ENCODE data around the gene COL5A1. TPM values are rescaled to one million over a fixed set of nuclear protein-coding genes. Genes with fewer than 3 reads are reported as not detected.

COL5A1 gene
- total RNA-seq, 1 experiment from 2014 or later, result 9.5 TPM

DNA sequence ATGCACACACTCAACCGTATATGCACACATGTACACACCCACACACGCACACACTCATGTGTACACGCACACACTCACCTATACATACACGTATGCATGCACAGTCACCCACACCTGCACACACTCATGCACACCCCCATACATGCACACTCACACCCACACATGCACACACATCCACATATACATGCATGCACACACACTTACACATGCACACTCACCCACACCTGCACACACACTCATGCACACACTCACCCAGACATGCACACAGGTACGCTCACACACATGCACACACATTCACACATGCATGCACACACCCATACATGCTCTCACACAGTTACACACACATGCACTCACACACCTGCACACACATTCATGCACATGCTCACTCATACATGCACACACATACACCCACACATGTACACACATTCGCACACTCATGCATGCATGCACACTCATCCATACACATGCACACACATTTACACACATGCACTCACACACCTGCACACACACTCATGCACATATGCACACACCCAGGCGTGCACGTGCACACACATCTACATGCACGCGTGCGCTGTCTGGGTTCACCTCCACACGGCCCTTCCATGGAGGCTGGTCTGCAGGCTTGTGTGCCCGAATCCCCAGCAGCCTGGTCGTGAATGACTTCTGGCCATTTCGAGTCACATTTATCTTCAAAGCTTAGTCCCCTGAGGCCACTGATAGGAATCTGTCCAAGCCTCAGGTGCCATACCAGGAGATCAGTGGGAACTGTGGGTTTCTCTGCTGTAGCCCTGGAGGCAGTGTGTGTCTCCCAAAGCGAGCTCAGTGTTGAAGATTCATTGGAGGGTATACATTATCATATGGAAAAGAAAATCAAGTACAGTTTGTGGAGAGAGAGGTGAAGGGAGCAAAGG lies 103.0 kb downstream of the COL5A1 start:
- Histone ChIP-seq H3K4me2 (ENCODE audit: insufficient read depth, insufficient read length, low read length) (no peak overlapping the region), H3K79me1 (ENCODE audit: insufficient read depth, low read depth, low read length, poor library complexity, severe bottlenecking) (no peaks in the 10 kb centered on the region), H2AK5ac (ENCODE audit: insufficient read length, low read length) (no peak overlapping the region), H4K20me1 (ENCODE audit: control insufficient read depth, insufficient read depth, insufficient read length) (no peaks in the 10 kb centered on the region), H3K27ac (ENCODE audit: insufficient read length, low read depth, low read length) (no peak overlapping the region), H4K91ac (ENCODE audit: insufficient read length, low read depth, low read length) (no peak overlapping the region), H2BK120ac (ENCODE audit: low read depth, low read length, poor library complexity, severe bottlenecking) (no peak overlapping the region), H3K4ac (ENCODE audit: low read depth, low read length) (no peak overlapping the region), H2BK15ac (ENCODE audit: low read depth, low read length) (no peak overlapping the region), H3K27me3 (ENCODE audit: insufficient read depth, low read length) (no peaks in the 10 kb centered on the region), H2BK20ac (ENCODE audit: low read depth, low read length, poor library complexity, severe bottlenecking) (no peak overlapping the region), H3K9ac (ENCODE audit: extremely low read depth, insufficient read length, low read length) (no peak overlapping the region), H2AFZ (ENCODE audit: low read length) (no peak overlapping the region), H3K9me3 (ENCODE audit: control insufficient read depth, low read depth, low read length) (peaks cover 11% of the 10 kb centered on the region), H4K8ac (replicated peaks; ENCODE audit: insufficient read length, low read depth, low read length) (no peak overlapping the region), H2BK12ac (ENCODE audit: insufficient read length, low read depth, low read length) (no peak overlapping the region), H3K79me2 (ENCODE audit: insufficient read depth, low read length) (no peaks in the 10 kb centered on the region), H3K18ac (ENCODE audit: insufficient read length, low read depth, low read length) (no peak overlapping the region), H3K4me1 (ENCODE audit: insufficient read depth, low read length) (no peaks in the 10 kb centered on the region), H3K14ac (ENCODE audit: insufficient read depth, low read length) (no peak overlapping the region), H4K5ac (ENCODE audit: insufficient read length, low read depth, low read length) (no peak overlapping the region), H3K23ac (ENCODE audit: insufficient read length, low read depth, low read length) (no peak overlapping the region), H3K56ac (ENCODE audit: insufficient read length, low read depth, low read length) (no peak overlapping the region), H3T11ph (ENCODE audit: low read length) (no peak overlapping the region), H2BK5ac (ENCODE audit: insufficient read length, low read length) (no peak overlapping the region), H3K23me2 (ENCODE audit: insufficient read length, low read depth, low read length, poor library complexity, severe bottlenecking) (no peaks in the 10 kb centered on the region)
- Mint-ChIP-seq H3K4me3 (no peak overlapping the region), H3K4me1 (peaks cover 0 to under 1% of the 10 kb centered on the region in 2 experiments; a peak in 2 of 4 replicates), H3K9me3 (peaks cover 16 to 21% of the 10 kb centered on the region in 2 experiments), H3K27ac (no peak overlapping the region), H3K27me3 (ENCODE audit: low read depth) (no peaks in the 10 kb centered on the region), H3K36me3 (ENCODE audit: insufficient read depth in 1 of 3, low read depth in 3 of 3) (peaks cover 14 to 24% (median 14%) of the 10 kb centered on the region in 3 experiments)
- TF ChIP-seq, protein P1, sequence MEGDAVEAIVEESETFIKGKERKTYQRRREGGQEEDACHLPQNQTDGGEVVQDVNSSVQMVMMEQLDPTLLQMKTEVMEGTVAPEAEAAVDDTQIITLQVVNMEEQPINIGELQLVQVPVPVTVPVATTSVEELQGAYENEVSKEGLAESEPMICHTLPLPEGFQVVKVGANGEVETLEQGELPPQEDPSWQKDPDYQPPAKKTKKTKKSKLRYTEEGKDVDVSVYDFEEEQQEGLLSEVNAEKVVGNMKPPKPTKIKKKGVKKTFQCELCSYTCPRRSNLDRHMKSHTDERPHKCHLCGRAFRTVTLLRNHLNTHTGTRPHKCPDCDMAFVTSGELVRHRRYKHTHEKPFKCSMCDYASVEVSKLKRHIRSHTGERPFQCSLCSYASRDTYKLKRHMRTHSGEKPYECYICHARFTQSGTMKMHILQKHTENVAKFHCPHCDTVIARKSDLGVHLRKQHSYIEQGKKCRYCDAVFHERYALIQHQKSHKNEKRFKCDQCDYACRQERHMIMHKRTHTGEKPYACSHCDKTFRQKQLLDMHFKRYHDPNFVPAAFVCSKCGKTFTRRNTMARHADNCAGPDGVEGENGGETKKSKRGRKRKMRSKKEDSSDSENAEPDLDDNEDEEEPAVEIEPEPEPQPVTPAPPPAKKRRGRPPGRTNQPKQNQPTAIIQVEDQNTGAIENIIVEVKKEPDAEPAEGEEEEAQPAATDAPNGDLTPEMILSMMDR (conservative IDR thresholded peaks at IDR 0.05), result no peak
- DNase-seq, result no peak
- WGBS (ENCODE audit: extremely low coverage, insufficient read length, low lambda C conversion rate), result no CpG with 5 or more reads among the region's 16 CpGs
